OCI-LY7 (cell line): ENCODE data around the gene RPA1. TPM values are rescaled to one million over a fixed set of nuclear protein-coding genes. Genes with fewer than 3 reads are reported as not detected.

ENCODE experiments used
- BruUV-seq: library from RNA; stranded (reverse); fragments of 400-500 nt; replicated peaks from 2 replicates; lab custom pipeline; 2021; lab: Mats Ljungman, UMichigan
- CTCF ChIA-PET: fragments of 300-600 bp; sonication (Branson Sonifier 250); formaldehyde crosslinking; loops from one replicate; lab custom pipeline; 2022; ENCODE audit warnings: antibody characterized with exemption; ENCODE audit not compliant: unreplicated experiment; lab: Charles Lee
- POLR2A ChIA-PET: fragments of 300-600 bp; sonication (Branson Sonifier 250); formaldehyde crosslinking; loops from one replicate; lab custom pipeline; 2022; ENCODE audit warnings: antibody characterized with exemption; lab: Charles Lee
- DNase-seq: peaks from one replicate; pipeline ENCODE4 v3.0.0-alpha.2; 2015; ENCODE audit warnings: low spot score
- H2AFZ ChIP-seq: fragments of 200-600 bp; sonication (generic), shearing (Covaris generic); 2 replicates; pipeline ENCODE4 v1.6.1; 2014; ENCODE audit warnings: mild to moderate bottlenecking, antibody characterized with exemption, low read length, moderate library complexity
- H3K27ac ChIP-seq: fragments of 200-600 bp; sonication (generic); 2 replicates; pipeline ENCODE4 v1.5.1; 2014; ENCODE audit warnings: mixed run types, low read depth, mild to moderate bottlenecking, moderate library complexity, low read length, inconsistent platforms; ENCODE audit not compliant: poor library complexity, severe bottlenecking
- H3K36me3 ChIP-seq: fragments of 200-600 bp; sonication (generic); 2 replicates; pipeline ENCODE4 v1.6.1; 2014; ENCODE audit warnings: mild to moderate bottlenecking, antibody characterized with exemption, low read length, moderate library complexity, mixed read lengths; ENCODE audit not compliant: insufficient read depth
- H3K4me1 ChIP-seq: fragments of 200-600 bp; sonication (generic); 2 replicates; pipeline ENCODE4 v1.5.1; 2014; ENCODE audit warnings: mild to moderate bottlenecking, low read length; ENCODE audit not compliant: insufficient read depth, poor library complexity, severe bottlenecking
- H3K4me2 ChIP-seq: fragments of 200-600 bp; sonication (generic); 2 replicates; pipeline ENCODE4 v1.6.1; 2014; ENCODE audit warnings: mild to moderate bottlenecking, low read length
- H3K4me3 ChIP-seq: fragments of 200-600 bp; sonication (generic); 2 replicates; pipeline ENCODE4 v1.5.1; 2014; ENCODE audit warnings: mild to moderate bottlenecking, low read depth, low read length; ENCODE audit not compliant: poor library complexity, severe bottlenecking
- H3K79me2 ChIP-seq: fragments of 200-600 bp; sonication (generic); 2 replicates; pipeline ENCODE4 v1.6.1; 2016; ENCODE audit warnings: low read depth, mild to moderate bottlenecking, low read length, moderate library complexity, mixed read lengths; ENCODE audit not compliant: insufficient read depth
- H3K9me2 ChIP-seq: fragments of 200-600 bp; sonication (generic); 2 replicates; pipeline ENCODE4 v1.6.1; 2016; ENCODE audit warnings: mild to moderate bottlenecking, low read length, mixed read lengths; ENCODE audit not compliant: insufficient read depth
- H3K9me3 ChIP-seq: fragments of 200-600 bp; sonication (generic); 2 replicates; pipeline ENCODE4 v1.6.1; 2014; ENCODE audit warnings: mild to moderate bottlenecking, mixed run types, low read length, mixed read lengths
- H4K20me1 ChIP-seq: fragments of 200-600 bp; sonication (generic); 2 replicates; pipeline ENCODE4 v1.6.1; 2014; ENCODE audit warnings: mild to moderate bottlenecking, antibody characterized with exemption, low read length, moderate library complexity, mixed read lengths; ENCODE audit not compliant: insufficient read depth
- CTCF ChIP-seq: fragments of 200-600 bp; sonication (generic); conservative IDR thresholded peaks from 2 replicates; pipeline ENCODE4 v1.5.1; 2014; ENCODE audit warnings: mild to moderate bottlenecking, antibody characterized with exemption, low read length, moderate library complexity, mixed read lengths
- EZH2phosphoT487 ChIP-seq: fragments of 200-600 bp; sonication (generic); IDR thresholded peaks from 2 replicates; pipeline ENCODE4 v1.6.1; 2018; ENCODE audit warnings: low read depth, borderline replicate concordance, mild to moderate bottlenecking, mixed run types, antibody characterized with exemption, low read length, moderate library complexity, mixed read lengths
- intact Hi-C: fragments of 100-400 bp; cut with micrococcal nuclease; formaldehyde crosslinking; loops from one replicate; pipeline ENCODE4 v1.10.0; 2022; ENCODE audit not compliant: unreplicated experiment
- total RNA-seq, 2 experiments: library from RNA; depleted of rRNA in 1 of 2; stranded (reverse); fragments of >200 nt in 1 of 2; shearing (Covaris generic) in 1 of 2; gene quantifications; 2 replicates each; pipeline ENCODE4 v1.2.3, GENCODE V29; 2014 to 2022

Gene RPA1
- total RNA-seq, 2 experiments from 2014 or later = 55.5 to 184 TPM

GRCh38 chr17:1906662-1907101 lies 76.9 kb downstream of the RPA1 start:
- TF ChIP-seq EZH2phosphoT487 (no peak), CTCF (no peak)
- H3K4me1 ChIP-seq = peaks cover 60% of the 10 kb centered on the region

GRCh38 chr17:1907216-1907631 lies 77.4 kb downstream of the RPA1 start:
- H3K4me3 ChIP-seq = no peak overlapping the region
- no peak overlapping the region for H3K4me2 ChIP-seq
- no peak for DNase-seq
- no peaks in the 10 kb centered on the region for H3K36me3 ChIP-seq
- no peak overlapping the region for H2AFZ ChIP-seq
- TF ChIP-seq EZH2phosphoT487 (no peak), CTCF (no peak)
- no peak overlapping the region for H3K27ac ChIP-seq
- BruUV-seq = no TSS peak
- intact Hi-C loops = no loop called here
- H4K20me1 ChIP-seq = no peaks in the 10 kb centered on the region
- ChIA-PET POLR2A (no interaction called here), CTCF (no interaction called here)
- no peaks in the 10 kb centered on the region for H3K79me2 ChIP-seq
- no peaks in the 10 kb centered on the region for H3K9me3 ChIP-seq
- H3K4me1 ChIP-seq = peaks cover 60% of the 10 kb centered on the region
- H3K9me2 ChIP-seq = no peaks in the 10 kb centered on the region

More at GRCh38 chr17:1906662-1907101, 76.9 kb downstream of the RPA1 start:
- DNase-seq = no peak
- no TSS peak for BruUV-seq
- no peak overlapping the region for H2AFZ ChIP-seq
- no peaks in the 10 kb centered on the region for H3K79me2 ChIP-seq
- no peak overlapping the region for H3K27ac ChIP-seq
- no peak overlapping the region for H3K4me2 ChIP-seq
- H3K9me3 ChIP-seq = no peaks in the 10 kb centered on the region
- POLR2A ChIA-PET = no interaction called here
- intact Hi-C loops = no loop called here
- no peak overlapping the region for H3K4me3 ChIP-seq
- no peaks in the 10 kb centered on the region for H3K36me3 ChIP-seq
- no peaks in the 10 kb centered on the region for H3K9me2 ChIP-seq
- CTCF ChIA-PET = no interaction called here
- H4K20me1 ChIP-seq = no peaks in the 10 kb centered on the region

- Histone ChIP-seq H4K20me1 (no peaks in the 10 kb centered on the region), H3K79me2 (no peaks in the 10 kb centered on the region), H3K4me3 (peak overlapping the region; percentile 44), H3K27ac (no peak overlapping the region), H3K9me3 (no peaks in the 10 kb centered on the region), H3K9me2 (no peaks in the 10 kb centered on the region), H2AFZ (peak overlapping the region; percentile 99), H3K4me2 (peak overlapping the region; percentile 76), H3K36me3 (no peaks in the 10 kb centered on the region), H3K4me1 (peaks cover 59% of the 10 kb centered on the region)
- POLR2A ChIA-PET = no interaction called here
- peak; percentile 41 for DNase-seq
- no TSS peak for BruUV-seq
- TF ChIP-seq CTCF = no peak
- no peak for TF ChIP-seq EZH2phosphoT487
- intact Hi-C loops = loop anchor here (1.0 kb wide), 2 partner anchors 122 to 336 kb away; partner anchors contain the start of gene DPH1
- CTCF ChIA-PET = no interaction called here
These were observed 78.3 kb downstream of the RPA1 start for GRCh38 chr17:1907909-1908698.
